GM23338 (cell line): ENCODE results near the gene POMT2. TPM values are rescaled to one million over a fixed set of nuclear protein-coding genes. Genes with fewer than 3 reads are reported as not detected.

ENCODE experiments used
- ATAC-seq: fragments of 200-7000 bp; cut with Tn5 transposase; 3 replicates; pipeline ENCODE4 v1.9.1; 2020
- DNase-seq: peaks from one replicate; pipeline ENCODE4 v3.0.0-alpha.2; 2015; ENCODE audit warnings: low spot score
- H2AFZ ChIP-seq: fragments of 200-600 bp; sonication (generic); 2 replicates; pipeline ENCODE4 v1.8.0; 2016; ENCODE audit warnings: antibody characterized with exemption, mild to moderate bottlenecking, moderate library complexity
- H3F3A ChIP-seq: fragments of 200-600 bp; sonication (generic); replicated peaks from 2 replicates; pipeline ENCODE4 v1.8.0; 2017; ENCODE audit warnings: antibody characterized with exemption, mixed run types, low read depth
- H3K27ac ChIP-seq: fragments of 200-600 bp; sonication (generic); 2 replicates; pipeline ENCODE4 v1.6.1; 2016; ENCODE audit warnings: low read depth
- H3K27me3 ChIP-seq: fragments of 200-600 bp; sonication (generic); 2 replicates; pipeline ENCODE4 v1.8.0; 2016; ENCODE audit warnings: mild to moderate bottlenecking, mixed run types, moderate library complexity; ENCODE audit not compliant: insufficient read depth
- H3K36me3 ChIP-seq: fragments of 200-600 bp; sonication (generic); 2 replicates; pipeline ENCODE4 v1.8.0; 2016; ENCODE audit warnings: mild to moderate bottlenecking; ENCODE audit not compliant: insufficient read depth
- H3K4me1 ChIP-seq: fragments of 200-600 bp; sonication (generic); 2 replicates; pipeline ENCODE4 v1.8.0; 2016; ENCODE audit warnings: mild to moderate bottlenecking, moderate library complexity; ENCODE audit not compliant: insufficient read depth
- H3K4me2 ChIP-seq: fragments of 200-600 bp; sonication (generic); 2 replicates; pipeline ENCODE4 v1.7.1; 2017; ENCODE audit warnings: mixed run types
- H3K4me3 ChIP-seq: fragments of 200-600 bp; sonication (generic); 2 replicates; pipeline ENCODE4 v1.6.1; 2016; ENCODE audit warnings: mixed run types
- H3K79me2 ChIP-seq: fragments of 200-600 bp; sonication (generic); replicated peaks from 2 replicates; pipeline ENCODE4 v1.8.0; 2017; ENCODE audit warnings: mild to moderate bottlenecking; ENCODE audit not compliant: insufficient read depth
- H3K9me2 ChIP-seq: fragments of 200-600 bp; sonication (generic); 2 replicates; pipeline ENCODE4 v1.8.0; 2017; ENCODE audit not compliant: insufficient read depth
- H4K20me1 ChIP-seq: fragments of 200-600 bp; sonication (generic); replicated peaks from 2 replicates; pipeline ENCODE4 v1.8.0; 2017; ENCODE audit warnings: mild to moderate bottlenecking; ENCODE audit not compliant: insufficient read depth
- H3K27ac Mint-ChIP-seq: 2 replicates; pipeline ENCODE4 v1.8.0; 2020; ENCODE audit warnings: inconsistent platforms, mild to moderate bottlenecking, moderate library complexity, mixed read lengths
- H3K27me3 Mint-ChIP-seq: 3 replicates; pipeline ENCODE4 v1.8.0; 2022; ENCODE audit warnings: low read depth, mild to moderate bottlenecking, moderate library complexity, mixed read lengths, inconsistent platforms; ENCODE audit not compliant: insufficient read depth, poor library complexity
- H3K36me3 Mint-ChIP-seq: 3 replicates; pipeline ENCODE4 v1.8.0; 2021; ENCODE audit warnings: low read depth, mild to moderate bottlenecking, inconsistent platforms, moderate library complexity, mixed read lengths
- H3K4me1 Mint-ChIP-seq: 3 replicates; pipeline ENCODE4 v1.8.0; 2020; ENCODE audit warnings: mild to moderate bottlenecking, inconsistent platforms, mixed read lengths
- H3K4me3 Mint-ChIP-seq: 3 replicates; pipeline ENCODE4 v1.8.0; 2021; ENCODE audit warnings: moderate library complexity, mild to moderate bottlenecking, inconsistent platforms, mixed read lengths
- H3K9me3 Mint-ChIP-seq: 3 replicates; pipeline ENCODE4 v1.8.0; 2020; ENCODE audit warnings: moderate library complexity, mild to moderate bottlenecking, inconsistent platforms, mixed read lengths
- CREB1 ChIP-seq: fragments of 250-450 bp; sonication (Bioruptor Pico); IDR thresholded peaks from 2 replicates; pipeline ENCODE4 v1.5.0; 2020; ENCODE audit warnings: low read depth, mild to moderate bottlenecking, moderate library complexity
- EZH2 ChIP-seq: fragments of 200-600 bp; sonication (generic); IDR thresholded peaks from one replicate; pipeline ENCODE4 v1.8.0; 2017; ENCODE audit warnings: antibody characterized with exemption, mild to moderate bottlenecking, low read depth; ENCODE audit not compliant: unreplicated experiment
- EZH2phosphoT487 ChIP-seq: fragments of 200-600 bp; sonication (generic); IDR thresholded peaks from one replicate; pipeline ENCODE4 v1.8.1; 2018; ENCODE audit warnings: antibody characterized with exemption; ENCODE audit not compliant: unreplicated experiment
- JUNB ChIP-seq: IDR thresholded peaks from one replicate; pipeline ENCODE4 v1.6.1; 2016; ENCODE audit warnings: antibody characterized with exemption; ENCODE audit not compliant: unreplicated experiment
- NANOG ChIP-seq: IDR thresholded peaks from 2 replicates; pipeline ENCODE4 v1.6.1; 2016; ENCODE audit warnings: antibody characterized with exemption, borderline replicate concordance
- POLR2AphosphoS5 ChIP-seq: IDR thresholded peaks from 2 replicates; pipeline ENCODE4 v1.6.1; 2016; ENCODE audit warnings: antibody characterized with exemption, low read depth
- STAT1 ChIP-seq: IDR thresholded peaks from one replicate; pipeline ENCODE4 v1.6.1; 2016; ENCODE audit warnings: antibody characterized with exemption; ENCODE audit not compliant: unreplicated experiment
- ZNF114 ChIP-seq: fragments of 250-450 bp; sonication (Bioruptor Pico); IDR thresholded peaks from 2 replicates; pipeline ENCODE4 v1.5.0; 2020; ENCODE audit warnings: mild to moderate bottlenecking, moderate library complexity
- ZNF331 ChIP-seq: fragments of 250-450 bp; sonication (Bioruptor Pico); IDR thresholded peaks from 2 replicates; pipeline ENCODE4 v1.5.0; 2020; ENCODE audit warnings: low read depth, mild to moderate bottlenecking, moderate library complexity
- polyA plus RNA-seq: library from polyadenylated mRNA; unstranded; fragments of >200 nt; fragmentation: Nextera tagmentation; extraction: Ambion mirVana; gene quantifications from 2 replicates; pipeline ENCODE4 v1.2.1, GENCODE V29; 2016
- total RNA-seq: library from RNA; depleted of rRNA; stranded (reverse); fragments of >200 nt; shearing (Covaris generic); gene quantifications from 2 replicates; pipeline ENCODE4 v1.2.3, GENCODE V29; 2014
- TF ChIP-seq, protein P1 (sequence below), 2 experiments: fragments of 200-600 bp in 1 of 2; sonication (generic) in 1 of 2; conservative IDR thresholded peaks; 2 replicates each; pipeline versions ENCODE4 v1.5.1 to v1.6.1; 2016 to 2017; ENCODE audit warnings: antibody characterized with exemption in 2 of 2, low read depth in 2 of 2, mild to moderate bottlenecking in 2 of 2, moderate library complexity in 1 of 2
- TF ChIP-seq, protein P2 (sequence below): fragments of 250-450 bp; sonication (Bioruptor Pico); IDR thresholded peaks from 2 replicates; pipeline ENCODE4 v1.5.0; 2020; ENCODE audit warnings: mild to moderate bottlenecking, moderate library complexity
- TF ChIP-seq, protein P3 (sequence below): IDR thresholded peaks from one replicate; pipeline ENCODE4 v1.6.1; 2018; ENCODE audit warnings: antibody characterized with exemption; ENCODE audit not compliant: unreplicated experiment
- TF ChIP-seq, protein P4 (sequence below): IDR thresholded peaks from 2 replicates; pipeline ENCODE4 v1.6.1; 2016; ENCODE audit warnings: antibody characterized with exemption

The POMT2 gene
- total and polyA plus RNA-seq, 2 experiments from 2014 or later = 24.3 to 29.9 TPM

DNA sequence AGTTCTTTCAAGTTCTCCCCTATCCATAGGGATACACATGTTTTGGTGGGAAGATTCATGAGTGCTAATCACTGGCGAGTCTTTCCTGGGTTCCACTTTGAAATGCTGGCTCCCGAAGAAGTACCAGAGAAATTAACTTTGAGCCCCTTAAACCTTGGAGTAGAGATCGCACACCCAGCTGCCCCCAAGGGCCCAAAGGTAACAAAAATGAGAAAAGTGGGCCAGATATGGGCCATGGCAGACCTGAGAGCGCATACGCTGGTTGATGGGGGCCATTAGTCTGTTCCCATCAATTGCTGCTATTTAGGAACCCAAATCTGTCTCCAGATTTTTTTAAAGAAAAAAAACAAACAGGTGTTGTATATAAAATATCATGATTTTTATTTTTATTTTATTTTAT is 2.3 kb upstream of the POMT2 start:
- no peaks in the 10 kb centered on the region for H3K36me3 ChIP-seq
- H3K9me2 ChIP-seq = no peaks in the 10 kb centered on the region
- Mint-ChIP-seq H3K36me3 (no peaks in the 10 kb centered on the region; the same call in 1 of the 3 replicates), H3K27ac (no peak overlapping the region), H3K4me3 (peak overlapping the region; percentile 97; the same call in 1 of the 3 replicates), H3K9me3 (no peaks in the 10 kb centered on the region), H3K4me1 (peaks cover 47% of the 10 kb centered on the region), H3K27me3 (peaks cover 14% of the 10 kb centered on the region)
- peaks cover 23% of the 10 kb centered on the region for H3K4me1 ChIP-seq
- H3F3A ChIP-seq = peaks cover 7% of the 10 kb centered on the region; the same call in 1 of the 2 replicates
- no peak overlapping the region for H3K4me3 ChIP-seq
- H3K4me2 ChIP-seq = no peak overlapping the region
- no peak overlapping the region for H3K27ac ChIP-seq
- TF ChIP-seq, protein P1, sequence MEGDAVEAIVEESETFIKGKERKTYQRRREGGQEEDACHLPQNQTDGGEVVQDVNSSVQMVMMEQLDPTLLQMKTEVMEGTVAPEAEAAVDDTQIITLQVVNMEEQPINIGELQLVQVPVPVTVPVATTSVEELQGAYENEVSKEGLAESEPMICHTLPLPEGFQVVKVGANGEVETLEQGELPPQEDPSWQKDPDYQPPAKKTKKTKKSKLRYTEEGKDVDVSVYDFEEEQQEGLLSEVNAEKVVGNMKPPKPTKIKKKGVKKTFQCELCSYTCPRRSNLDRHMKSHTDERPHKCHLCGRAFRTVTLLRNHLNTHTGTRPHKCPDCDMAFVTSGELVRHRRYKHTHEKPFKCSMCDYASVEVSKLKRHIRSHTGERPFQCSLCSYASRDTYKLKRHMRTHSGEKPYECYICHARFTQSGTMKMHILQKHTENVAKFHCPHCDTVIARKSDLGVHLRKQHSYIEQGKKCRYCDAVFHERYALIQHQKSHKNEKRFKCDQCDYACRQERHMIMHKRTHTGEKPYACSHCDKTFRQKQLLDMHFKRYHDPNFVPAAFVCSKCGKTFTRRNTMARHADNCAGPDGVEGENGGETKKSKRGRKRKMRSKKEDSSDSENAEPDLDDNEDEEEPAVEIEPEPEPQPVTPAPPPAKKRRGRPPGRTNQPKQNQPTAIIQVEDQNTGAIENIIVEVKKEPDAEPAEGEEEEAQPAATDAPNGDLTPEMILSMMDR (conservative IDR thresholded peaks at IDR 0.05; ENCODE audit: low read depth in 2 of 2) = no peak
- no peak for TF ChIP-seq STAT1
- TF ChIP-seq, protein P2, sequence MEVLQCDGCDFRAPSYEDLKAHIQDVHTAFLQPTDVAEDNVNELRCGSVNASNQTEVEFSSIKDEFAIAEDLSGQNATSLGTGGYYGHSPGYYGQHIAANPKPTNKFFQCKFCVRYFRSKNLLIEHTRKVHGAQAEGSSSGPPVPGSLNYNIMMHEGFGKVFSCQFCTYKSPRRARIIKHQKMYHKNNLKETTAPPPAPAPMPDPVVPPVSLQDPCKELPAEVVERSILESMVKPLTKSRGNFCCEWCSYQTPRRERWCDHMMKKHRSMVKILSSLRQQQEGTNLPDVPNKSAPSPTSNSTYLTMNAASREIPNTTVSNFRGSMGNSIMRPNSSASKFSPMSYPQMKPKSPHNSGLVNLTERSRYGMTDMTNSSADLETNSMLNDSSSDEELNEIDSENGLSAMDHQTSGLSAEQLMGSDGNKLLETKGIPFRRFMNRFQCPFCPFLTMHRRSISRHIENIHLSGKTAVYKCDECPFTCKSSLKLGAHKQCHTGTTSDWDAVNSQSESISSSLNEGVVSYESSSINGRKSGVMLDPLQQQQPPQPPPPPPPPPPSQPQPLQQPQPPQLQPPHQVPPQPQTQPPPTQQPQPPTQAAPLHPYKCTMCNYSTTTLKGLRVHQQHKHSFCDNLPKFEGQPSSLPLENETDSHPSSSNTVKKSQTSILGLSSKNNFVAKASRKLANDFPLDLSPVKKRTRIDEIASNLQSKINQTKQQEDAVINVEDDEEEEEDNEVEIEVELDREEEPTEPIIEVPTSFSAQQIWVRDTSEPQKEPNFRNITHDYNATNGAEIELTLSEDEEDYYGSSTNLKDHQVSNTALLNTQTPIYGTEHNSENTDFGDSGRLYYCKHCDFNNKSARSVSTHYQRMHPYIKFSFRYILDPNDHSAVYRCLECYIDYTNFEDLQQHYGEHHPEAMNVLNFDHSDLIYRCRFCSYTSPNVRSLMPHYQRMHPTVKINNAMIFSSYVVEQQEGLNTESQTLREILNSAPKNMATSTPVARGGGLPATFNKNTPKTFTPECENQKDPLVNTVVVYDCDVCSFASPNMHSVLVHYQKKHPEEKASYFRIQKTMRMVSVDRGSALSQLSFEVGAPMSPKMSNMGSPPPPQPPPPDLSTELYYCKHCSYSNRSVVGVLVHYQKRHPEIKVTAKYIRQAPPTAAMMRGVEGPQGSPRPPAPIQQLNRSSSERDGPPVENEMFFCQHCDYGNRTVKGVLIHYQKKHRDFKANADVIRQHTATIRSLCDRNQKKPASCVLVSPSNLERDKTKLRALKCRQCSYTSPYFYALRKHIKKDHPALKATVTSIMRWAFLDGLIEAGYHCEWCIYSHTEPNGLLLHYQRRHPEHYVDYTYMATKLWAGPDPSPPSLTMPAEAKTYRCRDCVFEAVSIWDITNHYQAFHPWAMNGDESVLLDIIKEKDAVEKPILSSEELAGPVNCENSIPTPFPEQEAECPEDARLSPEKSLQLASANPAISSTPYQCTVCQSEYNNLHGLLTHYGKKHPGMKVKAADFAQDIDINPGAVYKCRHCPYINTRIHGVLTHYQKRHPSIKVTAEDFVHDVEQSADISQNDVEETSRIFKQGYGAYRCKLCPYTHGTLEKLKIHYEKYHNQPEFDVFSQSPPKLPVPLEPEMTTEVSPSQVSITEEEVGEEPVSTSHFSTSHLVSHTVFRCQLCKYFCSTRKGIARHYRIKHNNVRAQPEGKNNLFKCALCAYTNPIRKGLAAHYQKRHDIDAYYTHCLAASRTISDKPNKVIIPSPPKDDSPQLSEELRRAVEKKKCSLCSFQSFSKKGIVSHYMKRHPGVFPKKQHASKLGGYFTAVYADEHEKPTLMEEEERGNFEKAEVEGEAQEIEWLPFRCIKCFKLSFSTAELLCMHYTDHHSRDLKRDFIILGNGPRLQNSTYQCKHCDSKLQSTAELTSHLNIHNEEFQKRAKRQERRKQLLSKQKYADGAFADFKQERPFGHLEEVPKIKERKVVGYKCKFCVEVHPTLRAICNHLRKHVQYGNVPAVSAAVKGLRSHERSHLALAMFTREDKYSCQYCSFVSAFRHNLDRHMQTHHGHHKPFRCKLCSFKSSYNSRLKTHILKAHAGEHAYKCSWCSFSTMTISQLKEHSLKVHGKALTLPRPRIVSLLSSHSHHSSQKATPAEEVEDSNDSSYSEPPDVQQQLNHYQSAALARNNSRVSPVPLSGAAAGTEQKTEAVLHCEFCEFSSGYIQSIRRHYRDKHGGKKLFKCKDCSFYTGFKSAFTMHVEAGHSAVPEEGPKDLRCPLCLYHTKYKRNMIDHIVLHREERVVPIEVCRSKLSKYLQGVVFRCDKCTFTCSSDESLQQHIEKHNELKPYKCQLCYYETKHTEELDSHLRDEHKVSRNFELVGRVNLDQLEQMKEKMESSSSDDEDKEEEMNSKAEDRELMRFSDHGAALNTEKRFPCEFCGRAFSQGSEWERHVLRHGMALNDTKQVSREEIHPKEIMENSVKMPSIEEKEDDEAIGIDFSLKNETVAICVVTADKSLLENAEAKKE (CRISPR knock-in tag) = no peak
- TF ChIP-seq, protein P3, sequence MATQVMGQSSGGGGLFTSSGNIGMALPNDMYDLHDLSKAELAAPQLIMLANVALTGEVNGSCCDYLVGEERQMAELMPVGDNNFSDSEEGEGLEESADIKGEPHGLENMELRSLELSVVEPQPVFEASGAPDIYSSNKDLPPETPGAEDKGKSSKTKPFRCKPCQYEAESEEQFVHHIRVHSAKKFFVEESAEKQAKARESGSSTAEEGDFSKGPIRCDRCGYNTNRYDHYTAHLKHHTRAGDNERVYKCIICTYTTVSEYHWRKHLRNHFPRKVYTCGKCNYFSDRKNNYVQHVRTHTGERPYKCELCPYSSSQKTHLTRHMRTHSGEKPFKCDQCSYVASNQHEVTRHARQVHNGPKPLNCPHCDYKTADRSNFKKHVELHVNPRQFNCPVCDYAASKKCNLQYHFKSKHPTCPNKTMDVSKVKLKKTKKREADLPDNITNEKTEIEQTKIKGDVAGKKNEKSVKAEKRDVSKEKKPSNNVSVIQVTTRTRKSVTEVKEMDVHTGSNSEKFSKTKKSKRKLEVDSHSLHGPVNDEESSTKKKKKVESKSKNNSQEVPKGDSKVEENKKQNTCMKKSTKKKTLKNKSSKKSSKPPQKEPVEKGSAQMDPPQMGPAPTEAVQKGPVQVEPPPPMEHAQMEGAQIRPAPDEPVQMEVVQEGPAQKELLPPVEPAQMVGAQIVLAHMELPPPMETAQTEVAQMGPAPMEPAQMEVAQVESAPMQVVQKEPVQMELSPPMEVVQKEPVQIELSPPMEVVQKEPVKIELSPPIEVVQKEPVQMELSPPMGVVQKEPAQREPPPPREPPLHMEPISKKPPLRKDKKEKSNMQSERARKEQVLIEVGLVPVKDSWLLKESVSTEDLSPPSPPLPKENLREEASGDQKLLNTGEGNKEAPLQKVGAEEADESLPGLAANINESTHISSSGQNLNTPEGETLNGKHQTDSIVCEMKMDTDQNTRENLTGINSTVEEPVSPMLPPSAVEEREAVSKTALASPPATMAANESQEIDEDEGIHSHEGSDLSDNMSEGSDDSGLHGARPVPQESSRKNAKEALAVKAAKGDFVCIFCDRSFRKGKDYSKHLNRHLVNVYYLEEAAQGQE = no peak
- no peak for TF ChIP-seq POLR2AphosphoS5
- TF ChIP-seq CREB1 (CRISPR knock-in tag) = no peak
- TF ChIP-seq, protein P4, sequence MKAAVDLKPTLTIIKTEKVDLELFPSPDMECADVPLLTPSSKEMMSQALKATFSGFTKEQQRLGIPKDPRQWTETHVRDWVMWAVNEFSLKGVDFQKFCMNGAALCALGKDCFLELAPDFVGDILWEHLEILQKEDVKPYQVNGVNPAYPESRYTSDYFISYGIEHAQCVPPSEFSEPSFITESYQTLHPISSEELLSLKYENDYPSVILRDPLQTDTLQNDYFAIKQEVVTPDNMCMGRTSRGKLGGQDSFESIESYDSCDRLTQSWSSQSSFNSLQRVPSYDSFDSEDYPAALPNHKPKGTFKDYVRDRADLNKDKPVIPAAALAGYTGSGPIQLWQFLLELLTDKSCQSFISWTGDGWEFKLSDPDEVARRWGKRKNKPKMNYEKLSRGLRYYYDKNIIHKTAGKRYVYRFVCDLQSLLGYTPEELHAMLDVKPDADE = no peak
- TF ChIP-seq EZH2 = no peak
- no peak for TF ChIP-seq ZNF114 (CRISPR knock-in tag)
- no peak for TF ChIP-seq NANOG
- TF ChIP-seq ZNF331 = no peak
- TF ChIP-seq EZH2phosphoT487 = no peak
- no peak for TF ChIP-seq JUNB
- ATAC-seq (no peak), DNase-seq (no peak)
- no peaks in the 10 kb centered on the region for H3K27me3 ChIP-seq
- H3K79me2 ChIP-seq = peaks cover 24% of the 10 kb centered on the region
- H4K20me1 ChIP-seq = no peaks in the 10 kb centered on the region
- H2AFZ ChIP-seq = no peak overlapping the region
